HUES48 (cell line): ENCODE data around the gene EML6.
A peak's percentile ranks its signal among the peaks of the same experiment; 100 is the strongest.

Source experiments
- H3K27ac ChIP-seq: one replicate; pipeline ENCODE4 v1.7.0; 2013; ENCODE audit warnings: low read depth, low read length, inconsistent platforms
- H3K27me3 ChIP-seq: 2 replicates; pipeline ENCODE4 v1.6.1; 2013; ENCODE audit warnings: mild to moderate bottlenecking, low read length; ENCODE audit not compliant: control insufficient read depth, insufficient read depth
- H3K36me3 ChIP-seq: 2 replicates; pipeline ENCODE4 v1.6.1; 2013; ENCODE audit warnings: low read length; ENCODE audit not compliant: control insufficient read depth, insufficient read depth
- H3K4me1 ChIP-seq: 2 replicates; pipeline ENCODE4 v1.6.1; 2013; ENCODE audit warnings: mild to moderate bottlenecking, low read length; ENCODE audit not compliant: control insufficient read depth, insufficient read depth
- H3K4me3 ChIP-seq: 2 replicates; pipeline ENCODE4 v1.5.1; 2013; ENCODE audit warnings: mild to moderate bottlenecking, low read depth, low read length
- H3K9ac ChIP-seq: 2 replicates; pipeline ENCODE4 v1.6.1; 2013; ENCODE audit warnings: mild to moderate bottlenecking, low read depth, low read length, moderate library complexity
- H3K9me3 ChIP-seq: 2 replicates; pipeline ENCODE4 v1.6.1; 2013; ENCODE audit warnings: low read length; ENCODE audit not compliant: control insufficient read depth, insufficient read depth

Gene EML6

GRCh38 chr2:54725343-54726099 is 2.1 kb downstream of the EML6 start:
- Histone ChIP-seq H3K27me3 (peaks cover 40% of the 10 kb centered on the region), H3K36me3 (no peaks in the 10 kb centered on the region), H3K27ac (no peak overlapping the region), H3K9me3 (no peaks in the 10 kb centered on the region), H3K4me1 (0 out of 2 replicates have a peak, but pooled peaks cover 6% of the 10 kb centered on the region), H3K4me3 (peak overlapping the region; percentile 97), H3K9ac (no peak overlapping the region)

GRCh38 chr2:54726431-54726830 is 3.0 kb downstream of the EML6 start:
- H3K36me3 ChIP-seq, result no peaks in the 10 kb centered on the region
- H3K27me3 ChIP-seq, result peaks cover 40% of the 10 kb centered on the region
- H3K9me3 ChIP-seq, result no peaks in the 10 kb centered on the region
- 0 out of 2 replicates have a peak, but pooled peaks cover 6% of the 10 kb centered on the region for H3K4me1 ChIP-seq
- H3K4me3 ChIP-seq, result no peak overlapping the region
- H3K9ac ChIP-seq, result no peak overlapping the region
- no peak overlapping the region for H3K27ac ChIP-seq

GRCh38 chr2:54726940-54727339 is 3.5 kb downstream of the EML6 start:
- no peaks in the 10 kb centered on the region for H3K9me3 ChIP-seq
- no peak overlapping the region for H3K27ac ChIP-seq
- no peak overlapping the region for H3K4me3 ChIP-seq
- no peaks in the 10 kb centered on the region for H3K36me3 ChIP-seq
- H3K9ac ChIP-seq, result no peak overlapping the region
- 0 out of 2 replicates have a peak, but pooled peaks cover 6% of the 10 kb centered on the region for H3K4me1 ChIP-seq
- peaks cover 40% of the 10 kb centered on the region for H3K27me3 ChIP-seq

- H3K4me1 ChIP-seq, result 0 out of 2 replicates have a peak, but pooled peaks cover 4% of the 10 kb centered on the region
- H3K27ac ChIP-seq, result no peak overlapping the region
- no peaks in the 10 kb centered on the region for H3K9me3 ChIP-seq
- H3K4me3 ChIP-seq, result no peak overlapping the region
- peaks cover 38% of the 10 kb centered on the region for H3K27me3 ChIP-seq
- no peak overlapping the region for H3K9ac ChIP-seq
- H3K36me3 ChIP-seq, result no peaks in the 10 kb centered on the region
Measured at GRCh38 chr2:54728669-54729120, 5.2 kb downstream of the EML6 start.

- H3K4me1 ChIP-seq, result no peaks in the 10 kb centered on the region
- H3K4me3 ChIP-seq, result no peak overlapping the region
Measured at GRCh38 chr2:54735636-54736035, 12.2 kb downstream of the EML6 start.

GRCh38 chr2:54738281-54738680 is 14.8 kb downstream of the EML6 start:
- Histone ChIP-seq H3K4me1 (0 out of 2 replicates have a peak, but pooled peaks cover 2% of the 10 kb centered on the region), H3K27me3 (no peaks in the 10 kb centered on the region), H3K4me3 (no peak overlapping the region), H3K27ac (no peak overlapping the region), H3K9me3 (no peaks in the 10 kb centered on the region), H3K36me3 (no peaks in the 10 kb centered on the region), H3K9ac (no peak overlapping the region)

More at GRCh38 chr2:54735636-54736035, 12.2 kb downstream of the EML6 start:
- Histone ChIP-seq H3K36me3 (no peaks in the 10 kb centered on the region), H3K27me3 (no peaks in the 10 kb centered on the region), H3K9me3 (no peaks in the 10 kb centered on the region), H3K27ac (no peak overlapping the region), H3K9ac (no peak overlapping the region)

GRCh38 chr2:54740333-54740732 is 16.9 kb downstream of the EML6 start:
- Histone ChIP-seq H3K9ac (no peak overlapping the region), H3K27ac (no peak overlapping the region), H3K4me1 (0 out of 2 replicates have a peak, but pooled peaks cover 2% of the 10 kb centered on the region), H3K27me3 (no peaks in the 10 kb centered on the region), H3K4me3 (no peak overlapping the region), H3K36me3 (no peaks in the 10 kb centered on the region), H3K9me3 (no peaks in the 10 kb centered on the region)

GRCh38 chr2:54741250-54741649 is 17.8 kb downstream of the EML6 start:
- Histone ChIP-seq H3K27me3 (no peaks in the 10 kb centered on the region), H3K9me3 (no peaks in the 10 kb centered on the region), H3K4me1 (0 out of 2 replicates have a peak, but pooled peaks cover 2% of the 10 kb centered on the region), H3K9ac (no peak overlapping the region), H3K27ac (no peak overlapping the region), H3K4me3 (no peak overlapping the region), H3K36me3 (no peaks in the 10 kb centered on the region)

GRCh38 chr2:54750040-54750439 is 26.6 kb downstream of the EML6 start:
- no peak overlapping the region for H3K27ac ChIP-seq
- H3K9me3 ChIP-seq, result no peaks in the 10 kb centered on the region
- H3K27me3 ChIP-seq, result no peaks in the 10 kb centered on the region
- no peaks in the 10 kb centered on the region for H3K36me3 ChIP-seq
- H3K4me1 ChIP-seq, result no peaks in the 10 kb centered on the region
- H3K4me3 ChIP-seq, result no peak overlapping the region
- no peak overlapping the region for H3K9ac ChIP-seq

GRCh38 chr2:54752439-54752838 is 29.0 kb downstream of the EML6 start:
- no peak overlapping the region for H3K4me3 ChIP-seq
- no peak overlapping the region for H3K27ac ChIP-seq
- no peaks in the 10 kb centered on the region for H3K36me3 ChIP-seq
- no peaks in the 10 kb centered on the region for H3K27me3 ChIP-seq
- H3K9ac ChIP-seq, result no peak overlapping the region
- peaks cover 5% of the 10 kb centered on the region; the same call in 1 of the 2 replicates for H3K4me1 ChIP-seq
- H3K9me3 ChIP-seq, result no peaks in the 10 kb centered on the region

GRCh38 chr2:54755641-54756326 is 32.3 kb downstream of the EML6 start:
- H3K4me3 ChIP-seq, result no peak overlapping the region
- H3K4me1 ChIP-seq, result peaks cover 14% of the 10 kb centered on the region
- no peaks in the 10 kb centered on the region for H3K9me3 ChIP-seq
- no peaks in the 10 kb centered on the region for H3K36me3 ChIP-seq
- H3K9ac ChIP-seq, result no peak overlapping the region
- no peak overlapping the region for H3K27ac ChIP-seq
- no peaks in the 10 kb centered on the region for H3K27me3 ChIP-seq
